GM13977 (cell line): ENCODE data around the gene MACROD2.

Source experiments
- DNase-seq: peaks from one replicate; pipeline ENCODE4 v3.0.0; 2012; ENCODE audit warnings: low spot score
- CTCF ChIP-seq: IDR thresholded peaks from 2 replicates; pipeline ENCODE4 v1.5.1; 2012; ENCODE audit warnings: mild to moderate bottlenecking, control low read depth; ENCODE audit not compliant: insufficient read depth; ENCODE audit errors: extremely low read depth, missing control alignments
- in situ Hi-C: fragments of 300-500 bp; cut with MboI; formaldehyde crosslinking; loops from one replicate; pipeline ENCODE4 v1.12.0; 2022; ENCODE audit warnings: low sequenced_read_pairs, low pct_unique_long_range_greater_than_20kb, mixed read lengths, inconsistent platforms; ENCODE audit not compliant: unreplicated experiment

Gene MACROD2

GRCh38 chr20:15645816-15646215 lies 1650.5 kb downstream of the MACROD2 start:
- no peak for DNase-seq
- in situ Hi-C loops: no loop called here
- TF ChIP-seq CTCF: no peak

- no peak for TF ChIP-seq CTCF
- in situ Hi-C loops: no loop called here
Observed at GRCh38 chr20:15653396-15654207, 1658.3 kb downstream of the MACROD2 start.

GRCh38 chr20:15654208-15654649 lies 1658.9 kb downstream of the MACROD2 start:
- peak; percentile 38 for DNase-seq
- TF ChIP-seq CTCF: peak; percentile 68
- in situ Hi-C loops: no loop called here

More at GRCh38 chr20:15653396-15654207, 1658.3 kb downstream of the MACROD2 start:
- no peak for DNase-seq

GRCh38 chr20:15655295-15655874 lies 1660.1 kb downstream of the MACROD2 start:
- no peak for TF ChIP-seq CTCF
- in situ Hi-C loops: no loop called here
- no peak for DNase-seq

GRCh38 chr20:15656124-15656523 lies 1660.8 kb downstream of the MACROD2 start:
- no peak for TF ChIP-seq CTCF
- DNase-seq: no peak

GRCh38 chr20:15658295-15658694 lies 1663.0 kb downstream of the MACROD2 start:
- TF ChIP-seq CTCF: no peak
- no peak for DNase-seq
- in situ Hi-C loops: no loop called here

More at GRCh38 chr20:15656124-15656523, 1660.8 kb downstream of the MACROD2 start:
- in situ Hi-C loops: no loop called here
